Measurements from ENCODE around the gene INO80E. TPM values are rescaled to one million over a fixed set of nuclear protein-coding genes. Genes with fewer than 3 reads are reported as not detected.
A peak's percentile ranks its signal among the peaks of the same experiment; 100 is the strongest.
"Not testable (repeated sequence)": the region's sequence is repeated elsewhere in the genome, so short reads cannot be mapped to it uniquely, and the experiment has no call there.

INO80E gene
- total RNA-seq, 2 experiments from 2014 or later = 75.9 to 79.1 TPM

DNA sequence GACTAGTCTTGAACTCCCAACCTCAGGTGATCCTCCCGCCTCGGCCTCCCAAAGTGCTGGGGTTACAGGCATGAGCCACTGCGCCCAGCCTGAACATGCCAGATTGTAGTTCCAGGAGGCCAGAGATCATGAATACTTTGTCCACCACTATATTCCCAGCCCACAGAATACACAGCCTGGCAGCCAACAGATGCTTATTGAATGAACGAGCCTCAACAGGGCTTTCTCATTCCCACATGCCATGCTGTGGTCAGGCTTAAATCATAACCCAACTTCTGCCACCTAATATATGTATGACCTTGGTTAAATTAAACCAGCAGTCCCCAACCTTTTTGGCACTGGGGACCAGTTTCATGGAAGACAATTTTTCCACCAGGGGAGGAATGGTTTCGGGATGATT is 37.3 kb upstream of the INO80E start:
- ATAC-seq (no peak), DNase-seq (no peak)
- Mint-ChIP-seq H3K27me3 (no peaks in the 10 kb centered on the region), H3K9me3 (no peaks in the 10 kb centered on the region), H3K4me1 (ENCODE audit: low read depth) (peaks cover 16% of the 10 kb centered on the region), H3K4me3 (no peak overlapping the region), H3K36me3 (ENCODE audit: low read depth) (no peaks in the 10 kb centered on the region), H3K27ac (no peak overlapping the region)
- CTCF ChIA-PET = no interaction called here
- intact Hi-C loops (cut with micrococcal nuclease) = no loop called here
- TF ChIP-seq, protein P1, sequence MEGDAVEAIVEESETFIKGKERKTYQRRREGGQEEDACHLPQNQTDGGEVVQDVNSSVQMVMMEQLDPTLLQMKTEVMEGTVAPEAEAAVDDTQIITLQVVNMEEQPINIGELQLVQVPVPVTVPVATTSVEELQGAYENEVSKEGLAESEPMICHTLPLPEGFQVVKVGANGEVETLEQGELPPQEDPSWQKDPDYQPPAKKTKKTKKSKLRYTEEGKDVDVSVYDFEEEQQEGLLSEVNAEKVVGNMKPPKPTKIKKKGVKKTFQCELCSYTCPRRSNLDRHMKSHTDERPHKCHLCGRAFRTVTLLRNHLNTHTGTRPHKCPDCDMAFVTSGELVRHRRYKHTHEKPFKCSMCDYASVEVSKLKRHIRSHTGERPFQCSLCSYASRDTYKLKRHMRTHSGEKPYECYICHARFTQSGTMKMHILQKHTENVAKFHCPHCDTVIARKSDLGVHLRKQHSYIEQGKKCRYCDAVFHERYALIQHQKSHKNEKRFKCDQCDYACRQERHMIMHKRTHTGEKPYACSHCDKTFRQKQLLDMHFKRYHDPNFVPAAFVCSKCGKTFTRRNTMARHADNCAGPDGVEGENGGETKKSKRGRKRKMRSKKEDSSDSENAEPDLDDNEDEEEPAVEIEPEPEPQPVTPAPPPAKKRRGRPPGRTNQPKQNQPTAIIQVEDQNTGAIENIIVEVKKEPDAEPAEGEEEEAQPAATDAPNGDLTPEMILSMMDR (IDR thresholded peaks at IDR 0.05) = no peak
- POLR2A ChIA-PET = no interaction called here

DNA sequence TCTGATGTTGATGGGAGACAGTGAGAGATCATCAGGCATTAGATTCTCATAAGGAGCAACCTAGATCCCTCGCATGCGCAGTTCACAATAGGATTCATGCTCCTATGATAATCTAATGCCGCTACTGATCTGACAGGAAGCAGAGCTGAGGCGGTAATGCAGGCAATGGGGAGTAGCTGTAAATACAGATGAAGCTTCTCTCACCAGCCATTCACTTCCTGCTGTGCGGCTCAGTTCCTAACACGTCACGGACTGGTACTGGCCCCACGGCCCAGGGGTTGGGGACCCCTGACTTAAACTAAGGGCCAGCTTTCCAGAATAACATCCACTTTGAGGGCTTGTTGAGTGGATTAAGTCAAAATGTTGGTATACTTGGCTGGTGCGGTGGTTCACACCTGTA is 36.7 kb upstream of the INO80E start:
- peaks cover 16% of the 10 kb centered on the region for H3K4me1 Mint-ChIP-seq (ENCODE audit: low read depth)
- CTCF ChIA-PET = interaction anchor here (0.7 to 1.6 kb wide), 2 partner anchors 26 to 73 kb away, joined by 3 to 4 read pairs; no protein-coding TSS in a partner anchor
- no peaks in the 10 kb centered on the region for H3K36me3 Mint-ChIP-seq (ENCODE audit: low read depth)
- no peak overlapping the region for H3K4me3 Mint-ChIP-seq
- H3K27me3 Mint-ChIP-seq = no peaks in the 10 kb centered on the region
- POLR2A ChIA-PET = no interaction called here
- TF ChIP-seq, protein P1 (IDR thresholded peaks at IDR 0.05) = no peak
- no peaks in the 10 kb centered on the region for H3K9me3 Mint-ChIP-seq
- ATAC-seq (no peak), DNase-seq (no peak)
- intact Hi-C loops (cut with micrococcal nuclease) = no loop called here
- no peak overlapping the region for H3K27ac Mint-ChIP-seq

DNA sequence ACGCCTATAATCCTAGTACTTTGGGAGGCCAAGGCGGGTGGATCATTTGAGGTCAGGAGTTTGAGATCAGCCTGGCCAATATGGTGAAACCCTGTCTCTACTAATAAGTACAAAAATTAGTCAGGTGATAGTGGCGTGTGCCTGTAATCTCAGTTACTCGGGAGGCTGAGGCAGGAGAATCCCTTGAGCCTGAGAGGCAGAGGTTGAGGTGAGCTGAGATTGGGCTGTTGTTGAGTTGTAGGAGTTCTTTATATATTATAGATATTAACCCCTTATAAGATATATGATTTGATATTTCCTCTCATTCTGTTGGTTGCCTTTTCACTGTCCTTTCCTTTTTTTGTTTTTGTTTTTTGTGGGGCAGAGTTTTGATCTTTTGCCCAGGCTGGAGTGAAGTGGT is 36.2 kb upstream of the INO80E start:
- POLR2A ChIA-PET; H3K27me3 Mint-ChIP-seq; H3K27ac Mint-ChIP-seq; intact Hi-C loops (cut with micrococcal nuclease); H3K9me3 Mint-ChIP-seq; ATAC-seq; H3K36me3 Mint-ChIP-seq (ENCODE audit: low read depth); DNase-seq; H3K4me3 Mint-ChIP-seq: not testable (repeated sequence)
- H3K4me1 Mint-ChIP-seq (ENCODE audit: low read depth) = peaks cover 19% of the 10 kb centered on the region
- CTCF ChIA-PET = interaction anchor here (0.7 to 1.6 kb wide), 2 partner anchors 26 to 72 kb away, joined by 3 to 4 read pairs; no protein-coding TSS in a partner anchor

DNA sequence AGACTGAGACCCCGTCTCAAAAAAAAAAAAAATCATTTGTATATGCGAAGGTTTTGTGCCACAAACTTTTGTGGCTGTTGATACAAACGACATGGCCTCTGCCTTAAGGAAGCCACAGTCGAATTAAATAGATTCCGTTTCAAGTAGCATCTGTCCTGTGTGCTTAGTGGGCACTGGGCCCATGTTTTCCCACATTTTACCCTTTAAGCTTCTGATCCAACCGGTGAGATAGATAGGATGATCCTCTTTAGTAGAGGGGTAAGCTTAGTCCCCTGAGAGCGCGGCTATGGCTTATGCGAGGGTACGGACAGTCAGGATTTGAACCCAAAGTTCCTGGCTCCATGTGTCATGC is 34.9 kb upstream of the INO80E start:
- Mint-ChIP-seq H3K4me1 (ENCODE audit: low read depth) (peaks cover 19% of the 10 kb centered on the region), H3K4me3 (peak overlapping the region; percentile 86), H3K36me3 (ENCODE audit: low read depth) (peaks cover 2% of the 10 kb centered on the region), H3K9me3 (no peaks in the 10 kb centered on the region), H3K27ac (peak overlapping the region; percentile 87), H3K27me3 (no peaks in the 10 kb centered on the region)
- no peak for ATAC-seq
- intact Hi-C loops (cut with micrococcal nuclease) = no loop called here
- TF ChIP-seq, protein P1 (IDR thresholded peaks at IDR 0.05) = no peak
- DNase-seq = no peak
- CTCF ChIA-PET = interaction anchor here (0.6 to 2.3 kb wide), 10 partner anchors 12 to 168 kb away, joined by 3 to 20 read pairs (median 4); partner anchors contain the start of genes CDIPT, KCTD13 and TAOK2
- POLR2A ChIA-PET = interaction anchor here (0.6 to 1.9 kb wide), 12 partner anchors 12 to 220 kb away, joined by 3 to 19 read pairs (median 4); partner anchors contain the start of genes HIRIP3, INO80E, KCTD13 and TAOK2

DNA sequence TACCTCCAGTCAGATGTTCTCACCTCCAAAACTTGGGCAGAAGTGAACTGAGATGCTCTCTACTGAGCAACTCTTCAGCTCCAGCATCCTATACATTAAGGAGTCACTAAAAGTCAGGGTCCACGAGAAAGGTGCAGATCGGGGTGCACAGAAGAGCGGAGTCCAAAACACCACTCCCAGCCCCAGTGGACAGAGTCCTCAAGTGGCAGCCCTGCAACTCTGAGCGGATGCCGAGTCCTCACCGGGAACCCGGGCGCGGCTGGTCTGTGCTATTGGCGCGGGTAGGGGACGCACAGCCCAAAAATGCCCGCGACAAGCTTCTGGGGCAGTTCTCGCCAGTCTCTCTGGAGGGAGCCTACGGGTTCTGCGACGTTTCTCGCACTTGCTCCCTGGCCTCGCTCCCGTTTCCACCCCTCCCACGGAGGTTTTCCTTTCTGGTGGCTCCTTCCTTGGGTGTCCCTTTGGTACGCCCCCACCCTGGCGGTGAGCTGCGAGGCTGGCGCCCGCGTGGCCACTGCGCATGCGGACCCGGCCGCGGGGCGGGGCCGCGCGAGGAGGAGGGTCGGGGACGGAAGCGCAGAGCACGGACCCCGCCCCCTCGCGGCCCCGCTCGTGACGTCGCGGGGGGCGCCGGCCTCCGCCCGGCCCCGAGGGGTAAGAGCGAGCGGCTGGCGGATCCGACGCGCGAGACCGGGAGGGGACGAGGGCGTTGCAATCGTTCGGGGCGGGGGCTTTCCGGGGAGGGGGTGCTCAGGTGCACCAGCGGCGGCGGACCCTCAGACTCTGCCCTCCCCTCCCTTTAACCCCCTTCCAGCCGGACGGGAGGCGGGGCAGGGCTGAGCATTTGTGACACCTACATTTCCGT is 34.3 kb upstream of the INO80E start, which contains the start of gene TMEM219:
TSS of gene TMEM219 (plus strand) at position 601 of the 865 bp plus-strand sequence. CDS start 1,065 bp downstream, outside the sequence.
- ChIA-PET POLR2A (interaction anchor here (0.6 to 1.9 kb wide), 14 partner anchors 11 to 698 kb away, joined by 3 to 19 read pairs (median 4); partner anchors contain the start of genes HIRIP3, INO80E, KCTD13 and TAOK2), CTCF (interaction anchor here (0.6 to 2.3 kb wide), 11 partner anchors 9 to 168 kb away, joined by 3 to 20 read pairs (median 3); partner anchors contain the start of genes CDIPT, KCTD13 and TAOK2)
- Mint-ChIP-seq H3K4me3 (peak within 1 kb of the TSS; percentile 86), H3K27me3 (no peaks in the 10 kb centered on the region), H3K4me1 (ENCODE audit: low read depth) (peaks cover 19% of the 10 kb centered on the region), H3K36me3 (ENCODE audit: low read depth) (peaks cover 3% of the 10 kb centered on the region), H3K9me3 (no peaks in the 10 kb centered on the region), H3K27ac (peak within 1 kb of the TSS; percentile 87)
- DNase-seq (peak; percentile 91), ATAC-seq (peak; percentile 96)
- TF ChIP-seq, protein P1 (IDR thresholded peaks at IDR 0.05) = peak; percentile 23
- intact Hi-C loops (cut with micrococcal nuclease) = no loop called here
